Parathyroid adenoma (tissue), 2 donors: ENCODE data around the gene APLP2.

Source experiments
- H2AFZ ChIP-seq: fragments of 300-600 bp; sonication (generic); one replicate; pipeline ENCODE4 v1.7.0; 2017; ENCODE audit warnings: antibody characterized with exemption, mild to moderate bottlenecking
- H3K27ac ChIP-seq: fragments of 300-600 bp; sonication (generic); one replicate; pipeline ENCODE4 v1.7.0; 2017
- H3K27me3 ChIP-seq: fragments of 300-600 bp; sonication (generic); one replicate; pipeline ENCODE4 v1.7.0; 2017; ENCODE audit warnings: low read length; ENCODE audit not compliant: control insufficient read depth, insufficient read depth
- H3K36me3 ChIP-seq: fragments of 300-600 bp; sonication (generic); one replicate; pipeline ENCODE4 v1.7.0; 2017; ENCODE audit warnings: low read length; ENCODE audit not compliant: control insufficient read depth, insufficient read depth
- H3K4me1 ChIP-seq: fragments of 300-600 bp; sonication (generic); one replicate; pipeline ENCODE4 v1.7.0; 2017; ENCODE audit warnings: control low read depth
- H3K4me2 ChIP-seq: fragments of 300-600 bp; sonication (generic); one replicate; pipeline ENCODE4 v1.7.0; 2017; ENCODE audit warnings: low read length
- H3K4me3 ChIP-seq: fragments of 300-600 bp; sonication (generic); one replicate; pipeline ENCODE4 v1.7.0; 2017; ENCODE audit warnings: low read depth, low read length
- H3K79me2 ChIP-seq: fragments of 300-600 bp; sonication (generic); one replicate; pipeline ENCODE4 v1.7.0; 2017; ENCODE audit warnings: control low read depth
- H3K9ac ChIP-seq: fragments of 300-600 bp; sonication (generic); one replicate; pipeline ENCODE4 v1.7.0; 2017; ENCODE audit warnings: mild to moderate bottlenecking
- H3K9me3 ChIP-seq: fragments of 300-600 bp; sonication (generic); one replicate; pipeline ENCODE4 v1.7.0; 2017; ENCODE audit warnings: low read length; ENCODE audit not compliant: control insufficient read depth
- TF ChIP-seq, protein P1 (sequence below): fragments of 300-600 bp; sonication (generic); IDR thresholded peaks from one replicate; pipeline ENCODE4 v1.7.0; 2017; ENCODE audit warnings: antibody characterized with exemption, mild to moderate bottlenecking
- donor health status: primary hyperparathyroidism.

Gene APLP2

DNA sequence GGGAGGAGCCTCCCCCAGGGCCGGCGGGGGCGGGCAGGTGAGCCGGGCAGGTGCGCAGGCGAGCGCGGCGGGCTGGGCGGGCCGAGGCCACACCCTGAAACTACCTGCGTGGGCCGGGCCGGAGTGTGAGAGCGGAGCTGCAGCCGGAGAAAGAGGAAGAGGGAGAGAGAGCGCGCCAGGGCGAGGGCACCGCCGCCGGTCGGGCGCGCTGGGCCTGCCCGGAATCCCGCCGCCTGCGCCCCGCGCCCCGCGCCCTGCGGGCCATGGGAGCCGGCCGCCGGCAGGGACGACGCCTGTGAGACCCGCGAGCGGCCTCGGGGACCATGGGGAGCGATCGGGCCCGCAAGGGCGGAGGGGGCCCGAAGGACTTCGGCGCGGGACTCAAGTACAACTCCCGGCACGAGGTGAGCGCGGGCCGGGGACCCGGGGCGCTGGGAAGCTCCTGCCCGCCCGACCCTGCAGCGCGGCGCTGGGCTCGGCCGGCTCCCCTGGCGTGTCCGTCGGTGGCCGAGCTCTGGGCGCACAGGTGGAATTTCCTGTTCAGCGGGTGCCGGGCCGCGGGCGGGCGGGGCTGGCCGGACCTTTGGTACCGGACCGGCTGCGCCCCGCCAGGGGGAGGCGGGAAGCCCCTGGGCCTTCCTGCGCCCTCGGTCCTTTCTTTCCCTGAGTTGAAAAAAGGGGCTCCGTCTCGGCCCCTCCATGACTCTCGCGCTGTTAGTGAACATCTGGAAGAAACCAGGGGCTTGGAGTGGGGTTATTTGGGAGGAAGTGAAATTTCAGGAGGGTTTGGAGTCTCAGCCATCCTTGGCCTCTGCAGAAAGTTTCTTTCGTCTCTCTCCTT is 90.2 kb downstream of the APLP2 start, which contains the start of gene ST14:
Gene ST14, plus strand, starts transcription at position 126 of the 841 bp plus-strand sequence. Its CDS starts 198 bp downstream, at position 324.
- Histone ChIP-seq H3K9ac (no peak within 1 kb of the TSS), H3K27ac (peak within 1 kb of the TSS; percentile 57), H3K4me1 (peaks cover 9% of the 10 kb centered on the region), H3K4me2 (peak within 1 kb of the TSS; percentile 82), H3K27me3 (no peaks in the 10 kb centered on the region), H3K4me3 (peak within 1 kb of the TSS; percentile 66), H2AFZ (peak within 1 kb of the TSS; percentile 74), H3K36me3 (no peaks in the 10 kb centered on the region), H3K79me2 (peaks cover 15% of the 10 kb centered on the region), H3K9me3 (no peaks in the 10 kb centered on the region)
- TF ChIP-seq, protein P1, sequence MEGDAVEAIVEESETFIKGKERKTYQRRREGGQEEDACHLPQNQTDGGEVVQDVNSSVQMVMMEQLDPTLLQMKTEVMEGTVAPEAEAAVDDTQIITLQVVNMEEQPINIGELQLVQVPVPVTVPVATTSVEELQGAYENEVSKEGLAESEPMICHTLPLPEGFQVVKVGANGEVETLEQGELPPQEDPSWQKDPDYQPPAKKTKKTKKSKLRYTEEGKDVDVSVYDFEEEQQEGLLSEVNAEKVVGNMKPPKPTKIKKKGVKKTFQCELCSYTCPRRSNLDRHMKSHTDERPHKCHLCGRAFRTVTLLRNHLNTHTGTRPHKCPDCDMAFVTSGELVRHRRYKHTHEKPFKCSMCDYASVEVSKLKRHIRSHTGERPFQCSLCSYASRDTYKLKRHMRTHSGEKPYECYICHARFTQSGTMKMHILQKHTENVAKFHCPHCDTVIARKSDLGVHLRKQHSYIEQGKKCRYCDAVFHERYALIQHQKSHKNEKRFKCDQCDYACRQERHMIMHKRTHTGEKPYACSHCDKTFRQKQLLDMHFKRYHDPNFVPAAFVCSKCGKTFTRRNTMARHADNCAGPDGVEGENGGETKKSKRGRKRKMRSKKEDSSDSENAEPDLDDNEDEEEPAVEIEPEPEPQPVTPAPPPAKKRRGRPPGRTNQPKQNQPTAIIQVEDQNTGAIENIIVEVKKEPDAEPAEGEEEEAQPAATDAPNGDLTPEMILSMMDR: no peak

DNA sequence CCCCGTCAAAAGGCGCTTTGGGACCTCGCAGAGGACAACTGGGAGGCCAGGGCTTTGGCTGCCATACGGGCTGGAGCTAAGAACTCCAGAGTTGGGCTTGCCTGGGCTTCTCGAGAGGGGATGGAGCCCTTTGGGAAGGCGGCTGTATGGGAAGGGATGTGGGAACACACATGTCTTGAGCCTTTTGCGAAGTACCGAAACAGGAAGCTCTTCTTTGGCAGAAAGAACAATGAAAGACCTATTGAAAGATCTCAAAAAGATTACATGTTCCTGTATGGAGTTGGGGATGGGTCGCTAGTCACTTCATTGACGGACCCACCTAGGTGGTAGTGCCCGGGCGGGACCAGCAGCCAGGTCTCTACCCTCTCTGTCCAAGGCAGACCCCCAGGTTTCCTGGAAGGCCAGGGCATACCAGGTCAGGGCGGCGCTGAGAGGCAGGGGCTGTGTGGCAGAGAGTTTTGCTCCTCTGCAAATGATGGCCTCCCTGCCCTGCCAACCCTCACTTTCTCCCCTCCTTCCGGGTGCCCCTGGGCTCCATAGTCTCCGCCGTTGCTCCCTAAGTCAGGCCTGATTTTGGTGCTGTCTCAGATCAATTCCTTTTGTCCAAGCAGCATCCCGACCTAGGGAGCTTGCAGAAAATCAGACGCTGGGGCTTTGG is 90.9 kb downstream of the APLP2 start:
- Histone ChIP-seq H3K4me2 (peak overlapping the region; percentile 82), H3K9me3 (no peaks in the 10 kb centered on the region), H3K79me2 (peaks cover 19% of the 10 kb centered on the region), H3K4me1 (peaks cover 9% of the 10 kb centered on the region), H3K27ac (peak overlapping the region; percentile 57), H3K4me3 (peak overlapping the region; percentile 66), H3K27me3 (no peaks in the 10 kb centered on the region), H3K36me3 (no peaks in the 10 kb centered on the region), H3K9ac (no peak overlapping the region), H2AFZ (no peak overlapping the region)
- TF ChIP-seq, protein P1: no peak

DNA sequence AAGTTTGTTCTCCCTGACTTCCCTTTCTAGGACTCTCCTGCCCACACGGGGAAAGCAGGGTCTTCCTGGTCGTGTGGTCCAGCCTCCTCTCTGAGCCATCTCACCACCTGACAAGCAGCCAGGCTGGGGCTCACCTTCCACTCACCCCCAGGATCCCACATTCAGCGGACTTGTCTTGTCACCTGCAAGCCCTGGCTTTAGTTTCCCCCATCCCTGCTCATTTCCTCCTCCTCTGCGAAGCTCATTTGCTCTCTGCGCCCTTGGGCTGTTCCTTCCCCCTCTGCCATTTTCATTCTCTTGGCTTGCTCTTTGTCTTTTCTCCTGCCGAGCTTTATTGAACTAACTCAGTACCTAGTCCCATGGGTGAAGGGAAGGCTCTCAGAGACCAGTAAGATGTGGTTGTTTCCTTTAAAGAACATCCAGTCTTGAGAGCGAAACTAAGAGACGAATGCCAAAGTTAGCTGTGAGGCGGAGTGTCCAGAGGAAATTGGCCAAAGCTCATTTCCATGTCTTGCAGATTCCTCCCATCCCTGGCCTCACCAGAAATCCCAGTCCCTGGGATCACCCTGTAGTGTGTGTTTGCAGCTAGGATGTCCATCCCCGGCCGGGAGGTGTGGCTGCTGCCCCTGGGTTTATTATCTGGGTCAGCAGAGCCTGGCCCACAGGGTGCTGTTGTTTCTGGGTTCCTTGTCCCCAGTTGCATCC is 91.9 kb downstream of the APLP2 start:
- TF ChIP-seq, protein P1: no peak
- Histone ChIP-seq H3K27ac (no peak overlapping the region), H3K4me1 (peaks cover 9% of the 10 kb centered on the region), H3K4me2 (peak overlapping the region; percentile 82), H2AFZ (no peak overlapping the region), H3K9me3 (no peaks in the 10 kb centered on the region), H3K4me3 (peak overlapping the region; percentile 66), H3K79me2 (peaks cover 22% of the 10 kb centered on the region), H3K27me3 (no peaks in the 10 kb centered on the region), H3K9ac (no peak overlapping the region), H3K36me3 (no peaks in the 10 kb centered on the region)

DNA sequence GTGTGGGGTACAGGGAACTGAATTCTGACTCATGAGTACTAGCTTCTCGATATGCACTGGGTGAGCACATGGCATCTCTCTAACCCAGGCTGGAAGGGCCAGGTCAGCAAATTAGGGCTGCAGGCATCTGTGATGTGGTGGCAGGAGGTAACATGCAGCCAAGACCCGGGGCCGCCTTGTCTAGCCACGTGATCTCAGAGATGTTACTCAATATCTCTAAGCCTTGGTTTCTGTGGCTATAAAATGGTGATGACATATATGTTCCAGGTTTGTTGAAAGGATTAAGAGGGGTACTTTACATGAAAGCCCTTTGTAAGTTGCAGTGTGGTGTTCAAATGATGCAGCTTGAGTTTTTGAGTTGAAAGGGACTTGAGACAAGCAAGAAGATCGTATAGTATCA is 93.0 kb downstream of the APLP2 start:
- H3K9ac ChIP-seq: no peak overlapping the region
- no peaks in the 10 kb centered on the region for H3K27me3 ChIP-seq

More for the DNA sequence above, 93.0 kb downstream of the APLP2 start:
- H3K9me3 ChIP-seq: no peaks in the 10 kb centered on the region
- H3K4me2 ChIP-seq: no peak overlapping the region
- TF ChIP-seq, protein P1: no peak
- H3K4me3 ChIP-seq: no peak overlapping the region
- H3K36me3 ChIP-seq: no peaks in the 10 kb centered on the region
- no peak overlapping the region for H2AFZ ChIP-seq
- H3K79me2 ChIP-seq: peaks cover 23% of the 10 kb centered on the region
- H3K27ac ChIP-seq: peak overlapping the region; percentile 24
- peaks cover 9% of the 10 kb centered on the region for H3K4me1 ChIP-seq
